H9 (cell line): Measurements from ENCODE around the gene DUOXA2. TPM values are rescaled to one million over a fixed set of nuclear protein-coding genes. Genes with fewer than 3 reads are reported as not detected.

Experiments
- DNase-seq: peaks from one replicate; pipeline ENCODE4 v3.0.0-alpha.2; 2017
- H2AFZ ChIP-seq: one replicate; pipeline ENCODE4 v1.6.1; 2013; ENCODE audit warnings: mild to moderate bottlenecking, low read length, control low read depth, moderate library complexity
- H2AK5ac ChIP-seq: 2 replicates; pipeline ENCODE4 v1.6.1; 2013; ENCODE audit warnings: low read length, control low read depth, mixed read lengths; ENCODE audit not compliant: insufficient read length
- H2BK120ac ChIP-seq: one replicate; pipeline ENCODE4 v1.6.1; 2013; ENCODE audit warnings: low read depth, mild to moderate bottlenecking, low read length, control low read depth, inconsistent platforms; ENCODE audit not compliant: poor library complexity, severe bottlenecking
- H2BK12ac ChIP-seq: 2 replicates; pipeline ENCODE4 v1.6.1; 2013; ENCODE audit warnings: low read length, control low read depth, mixed read lengths, low read depth; ENCODE audit not compliant: insufficient read length
- H2BK15ac ChIP-seq: 2 replicates; pipeline ENCODE4 v1.6.1; 2013; ENCODE audit warnings: low read depth, low read length, control low read depth
- H2BK20ac ChIP-seq: one replicate; pipeline ENCODE4 v1.6.1; 2013; ENCODE audit warnings: low read depth, mild to moderate bottlenecking, low read length, control low read depth, inconsistent platforms; ENCODE audit not compliant: poor library complexity, severe bottlenecking
- H2BK5ac ChIP-seq: 2 replicates; pipeline ENCODE4 v1.6.1; 2013; ENCODE audit warnings: low read length, control low read depth, mixed read lengths; ENCODE audit not compliant: insufficient read length
- H3K14ac ChIP-seq: 2 replicates; pipeline ENCODE4 v1.6.1; 2013; ENCODE audit warnings: low read length, control low read depth; ENCODE audit not compliant: insufficient read depth
- H3K18ac ChIP-seq: 2 replicates; pipeline ENCODE4 v1.6.1; 2013; ENCODE audit warnings: low read depth, mild to moderate bottlenecking, mixed read lengths, low read length, control low read depth; ENCODE audit not compliant: insufficient read length
- H3K23ac ChIP-seq: 2 replicates; pipeline ENCODE4 v1.6.1; 2013; ENCODE audit warnings: low read length, control low read depth, mixed read lengths, low read depth; ENCODE audit not compliant: insufficient read length
- H3K23me2 ChIP-seq: 2 replicates; pipeline ENCODE4 v1.6.1; 2013; ENCODE audit warnings: low read depth, mild to moderate bottlenecking, mixed read lengths, low read length, control low read depth; ENCODE audit not compliant: insufficient read length, poor library complexity, severe bottlenecking
- H3K27ac ChIP-seq: 2 replicates; pipeline ENCODE4 v1.5.1; 2013; ENCODE audit warnings: low read length, control low read depth, mixed read lengths, low read depth; ENCODE audit not compliant: insufficient read length
- H3K27me3 ChIP-seq: 2 replicates; pipeline ENCODE4 v1.6.1; 2013; ENCODE audit warnings: low read length, control low read depth, inconsistent platforms; ENCODE audit not compliant: insufficient read depth
- H3K4ac ChIP-seq: 2 replicates; pipeline ENCODE4 v1.6.1; 2013; ENCODE audit warnings: low read depth, mild to moderate bottlenecking, control low read depth, inconsistent platforms, low read length, moderate library complexity
- H3K4me1 ChIP-seq: 2 replicates; pipeline ENCODE4 v1.6.1; 2013; ENCODE audit warnings: low read length, control low read depth, inconsistent platforms; ENCODE audit not compliant: insufficient read depth
- H3K4me2 ChIP-seq: 2 replicates; pipeline ENCODE4 v1.6.1; 2013; ENCODE audit warnings: low read length, control low read depth, mixed read lengths; ENCODE audit not compliant: insufficient read length, insufficient read depth
- H3K56ac ChIP-seq: 2 replicates; pipeline ENCODE4 v1.6.1; 2013; ENCODE audit warnings: low read depth, mild to moderate bottlenecking, mixed read lengths, low read length, control low read depth; ENCODE audit not compliant: insufficient read length
- H3K79me1 ChIP-seq: 2 replicates; pipeline ENCODE4 v1.6.1; 2013; ENCODE audit warnings: low read depth, mild to moderate bottlenecking, moderate library complexity, low read length, control low read depth, inconsistent platforms; ENCODE audit not compliant: insufficient read depth, poor library complexity, severe bottlenecking
- H3K79me2 ChIP-seq: 2 replicates; pipeline ENCODE4 v1.6.1; 2013; ENCODE audit warnings: low read length, control low read depth, inconsistent platforms; ENCODE audit not compliant: insufficient read depth
- H3K9ac ChIP-seq: 2 replicates; pipeline ENCODE4 v1.6.1; 2013; ENCODE audit warnings: low read length, control low read depth, mixed read lengths; ENCODE audit not compliant: insufficient read length; ENCODE audit errors: extremely low read depth
- H3K9me3 ChIP-seq: one replicate; pipeline ENCODE4 v1.6.1; 2013; ENCODE audit warnings: low read depth, low read length, inconsistent platforms; ENCODE audit not compliant: control insufficient read depth
- H3T11ph ChIP-seq: one replicate; pipeline ENCODE4 v1.6.1; 2013; ENCODE audit warnings: mild to moderate bottlenecking, low read length, control low read depth, inconsistent platforms
- H4K20me1 ChIP-seq: one replicate; pipeline ENCODE4 v1.6.1; 2013; ENCODE audit not compliant: control insufficient read depth, insufficient read length, insufficient read depth
- H4K5ac ChIP-seq: 2 replicates; pipeline ENCODE4 v1.6.1; 2013; ENCODE audit warnings: low read depth, mild to moderate bottlenecking, mixed read lengths, low read length, control low read depth; ENCODE audit not compliant: insufficient read length
- H4K8ac ChIP-seq: replicated peaks from 2 replicates; pipeline ENCODE4 v1.6.1; 2013; ENCODE audit warnings: low read length, control low read depth, mixed read lengths, low read depth; ENCODE audit not compliant: insufficient read length
- H4K91ac ChIP-seq: 2 replicates; pipeline ENCODE4 v1.6.1; 2013; ENCODE audit warnings: low read depth, mild to moderate bottlenecking, moderate library complexity, mixed read lengths, low read length, control low read depth; ENCODE audit not compliant: insufficient read length
- H3K27ac Mint-ChIP-seq, 3 experiments: 2 replicates in 2 of 3; 3 replicates in 1 of 3; pipeline ENCODE4 v1.8.0; 2020 to 2021; ENCODE audit warnings: mixed read lengths in 3 of 3, mild to moderate bottlenecking in 1 of 3, moderate library complexity in 1 of 3
- H3K27me3 Mint-ChIP-seq: 2 replicates; pipeline ENCODE4 v1.8.0; 2021; ENCODE audit warnings: low read depth, mild to moderate bottlenecking, moderate library complexity, mixed read lengths
- H3K36me3 Mint-ChIP-seq, 3 experiments: 2 replicates in 2 of 3; 3 replicates in 1 of 3; pipeline ENCODE4 v1.8.0; 2020 to 2021; ENCODE audit warnings: low read depth in 3 of 3, mixed read lengths in 3 of 3; ENCODE audit not compliant: insufficient read depth in 1 of 3
- H3K4me1 Mint-ChIP-seq, 2 experiments: 2 replicates each; pipeline ENCODE4 v1.8.0; 2020; ENCODE audit warnings: mixed read lengths in 2 of 2
- H3K4me3 Mint-ChIP-seq, 2 experiments: 2 replicates in 1 of 2; 3 replicates in 1 of 2; pipeline ENCODE4 v1.8.0; 2020 to 2021; ENCODE audit warnings: mild to moderate bottlenecking in 2 of 2, mixed read lengths in 2 of 2, moderate library complexity in 1 of 2
- H3K9me3 Mint-ChIP-seq, 2 experiments: 2 replicates in 1 of 2; 3 replicates in 1 of 2; pipeline ENCODE4 v1.8.0; 2020; ENCODE audit warnings: mild to moderate bottlenecking in 2 of 2, mixed read lengths in 2 of 2, moderate library complexity in 1 of 2
- CTCF ChIP-seq: fragments of 200-600 bp; sonication (generic); conservative IDR thresholded peaks from 3 replicates; pipeline ENCODE4 v1.8.0; 2021; ENCODE audit warnings: antibody characterized with exemption, mild to moderate bottlenecking
- WGBS: extraction: QIAGEN DNeasy Blood & Tissue Kit; methylation state at CpG from one replicate; pipeline ENCODE4 v1.1.7; 2013; ENCODE audit warnings: missing lambda C conversion rate, low lambda C conversion rate, mixed read lengths; ENCODE audit not compliant: insufficient read length; ENCODE audit errors: extremely low coverage; 5-methylcytosine and 5-hydroxymethylcytosine counted together
- total RNA-seq: library from RNA; stranded (reverse); gene quantifications from 2 replicates; pipeline ENCODE4 v1.2.1, GENCODE V29; 2021

The DUOXA2 gene
- total RNA-seq, 1 experiment from 2014 or later: not detected

- Mint-ChIP-seq H3K27ac (no peak overlapping the region), H3K27me3 (peaks cover 17% of the 10 kb centered on the region), H3K4me3 (no peak overlapping the region), H3K9me3 (no peaks in the 10 kb centered on the region), H3K4me1 (no peaks in the 10 kb centered on the region), H3K36me3 (no peaks in the 10 kb centered on the region)
- no peak overlapping the region for H3K23ac ChIP-seq
- no peaks in the 10 kb centered on the region for H3K27me3 ChIP-seq
- no peak overlapping the region for H3K56ac ChIP-seq
- H3K79me1 ChIP-seq: no peaks in the 10 kb centered on the region
- H3K9me3 ChIP-seq: no peaks in the 10 kb centered on the region
- H2BK5ac ChIP-seq: no peak overlapping the region
- no peak overlapping the region for H3K14ac ChIP-seq
- no peak overlapping the region for H3T11ph ChIP-seq
- H2BK15ac ChIP-seq: no peak overlapping the region
- H3K23me2 ChIP-seq: no peaks in the 10 kb centered on the region
- no peak overlapping the region for H3K4ac ChIP-seq
- no peak overlapping the region for H4K91ac ChIP-seq
- H3K79me2 ChIP-seq: no peaks in the 10 kb centered on the region
- H3K4me1 ChIP-seq: no peaks in the 10 kb centered on the region
- H4K8ac ChIP-seq: no peak overlapping the region
- no peak overlapping the region for H3K9ac ChIP-seq
- H4K5ac ChIP-seq: no peak overlapping the region
- whole genome bisulfite sequencing: no CpG with 5 or more reads among the region's 1 CpG
- no peak overlapping the region for H2AFZ ChIP-seq
- no peak overlapping the region for H2BK120ac ChIP-seq
- no peak overlapping the region for H3K4me2 ChIP-seq
- H2BK12ac ChIP-seq: no peak overlapping the region
- H3K27ac ChIP-seq: no peak overlapping the region
- DNase-seq: no peak
- no peak overlapping the region for H3K18ac ChIP-seq
- peak; percentile 44; the same call in 2 of the 3 replicates for TF ChIP-seq CTCF
- H2AK5ac ChIP-seq: no peak overlapping the region
- H2BK20ac ChIP-seq: no peak overlapping the region
- no peaks in the 10 kb centered on the region for H4K20me1 ChIP-seq
Measured at GRCh38 chr15:45087513-45087912, 26.6 kb upstream of the DUOXA2 start.
